K562 (cell line): ENCODE results near the gene MYRFL.
"Not testable (repeated sequence)": the region's sequence is repeated elsewhere in the genome, so short reads cannot be mapped to it uniquely, and the experiment has no call there.

ENCODE experiments used
- CHD2 ChIP-seq: IDR thresholded peaks from 2 replicates; pipeline ENCODE4 v1.6.1; 2011; ENCODE audit warnings: low read depth, low read length
- KDM4B ChIP-seq, 2 experiments: fragments of 450-650 bp in 1 of 2; sonication (generic) in 1 of 2; IDR thresholded peaks; 2 replicates each; pipeline ENCODE4 v1.6.1; 2016 to 2017; ENCODE audit warnings: borderline replicate concordance in 2 of 2, antibody characterized with exemption in 1 of 2, low read depth in 1 of 2, mild to moderate bottlenecking in 1 of 2
- LCOR ChIP-seq: sonication (generic); formaldehyde crosslinking; IDR thresholded peaks from 2 replicates; pipeline ENCODE4 v1.8.0; 2022; ENCODE audit warnings: mild to moderate bottlenecking, missing genetic modification reagents
- NR2C2 ChIP-seq, 2 experiments: fragments of 200-800 bp in 1 of 2; sonication (Bioruptor generic) in 1 of 2; sonication (generic) in 1 of 2; formaldehyde crosslinking in 1 of 2; IDR thresholded peaks; 2 replicates each; pipeline versions ENCODE4 v1.6.1 to v1.8.0; 2016 to 2022; ENCODE audit warnings: mild to moderate bottlenecking in 1 of 2, missing compliant biosample characterization in 1 of 2, missing genetic modification characterization in 1 of 2, missing genetic modification reagents in 1 of 2
- SIN3A ChIP-seq, 2 experiments: fragments of 150-350 bp in 1 of 2; IDR thresholded peaks; 2 replicates each; pipeline ENCODE4 v1.6.1; 2011 to 2016; ENCODE audit warnings: borderline replicate concordance in 2 of 2, low read depth in 2 of 2, low read length in 2 of 2, mild to moderate bottlenecking in 2 of 2, moderate library complexity in 2 of 2; ENCODE audit not compliant: control insufficient read depth in 1 of 2
- SP1 ChIP-seq: sonication (generic); formaldehyde crosslinking; IDR thresholded peaks from 2 replicates; pipeline ENCODE4 v1.8.1; 2022; ENCODE audit warnings: mild to moderate bottlenecking, missing genetic modification reagents
- TCF7 ChIP-seq: sonication (generic); IDR thresholded peaks from 2 replicates; pipeline ENCODE4 v1.6.1; 2016; ENCODE audit warnings: antibody characterized with exemption, borderline replicate concordance
- THRAP3 ChIP-seq: fragments of 450-650 bp; IDR thresholded peaks from 2 replicates; pipeline ENCODE4 v1.6.1; 2016; ENCODE audit warnings: mild to moderate bottlenecking, inconsistent platforms, borderline replicate concordance
- ZNF699 ChIP-seq: fragments of 250-450 bp; sonication (Bioruptor Pico); IDR thresholded peaks from 2 replicates; pipeline ENCODE4 v1.8.0; 2021; ENCODE audit warnings: mild to moderate bottlenecking, moderate library complexity; ENCODE audit not compliant: insufficient replicate concordance
- TF ChIP-seq, protein P1 (sequence below), 3 experiments: IDR thresholded peaks in 2 of 3; conservative IDR thresholded peaks in 1 of 3; 2 replicates each; pipeline ENCODE4 v1.5.1; 2011 to 2012; ENCODE audit warnings: low read length in 3 of 3, mild to moderate bottlenecking in 3 of 3, control low read depth in 2 of 3, improper control_type of control experiment in 1 of 3, inconsistent platforms in 1 of 3, low read depth in 1 of 3, mixed read lengths in 1 of 3, moderate library complexity in 1 of 3; ENCODE audit not compliant: insufficient read depth in 2 of 3
- TF ChIP-seq, protein P2 (sequence below): sonication (generic); formaldehyde crosslinking; IDR thresholded peaks from 2 replicates; pipeline ENCODE4 v1.9.0; 2022; ENCODE audit warnings: mild to moderate bottlenecking, missing genetic modification reagents
- TF ChIP-seq, protein P3 (sequence below): fragments of 450-650 bp; IDR thresholded peaks from 2 replicates; pipeline ENCODE4 v1.6.1; 2016; ENCODE audit warnings: antibody characterized with exemption
- TF ChIP-seq, protein P4 (sequence below): fragments of 450-650 bp; IDR thresholded peaks from one replicate; pipeline ENCODE4 v1.6.1; 2018; ENCODE audit warnings: mild to moderate bottlenecking, moderate library complexity; ENCODE audit not compliant: partially characterized antibody
- TF ChIP-seq, protein P5 (sequence below), 2 experiments: fragments of 450-650 bp; formaldehyde crosslinking in 1 of 2; IDR thresholded peaks; 2 replicates each; pipeline versions ENCODE4 v1.4.0 to v1.6.1; 2014 to 2020; ENCODE audit warnings: mild to moderate bottlenecking in 2 of 2, borderline replicate concordance in 1 of 2, low read depth in 1 of 2

DNA sequence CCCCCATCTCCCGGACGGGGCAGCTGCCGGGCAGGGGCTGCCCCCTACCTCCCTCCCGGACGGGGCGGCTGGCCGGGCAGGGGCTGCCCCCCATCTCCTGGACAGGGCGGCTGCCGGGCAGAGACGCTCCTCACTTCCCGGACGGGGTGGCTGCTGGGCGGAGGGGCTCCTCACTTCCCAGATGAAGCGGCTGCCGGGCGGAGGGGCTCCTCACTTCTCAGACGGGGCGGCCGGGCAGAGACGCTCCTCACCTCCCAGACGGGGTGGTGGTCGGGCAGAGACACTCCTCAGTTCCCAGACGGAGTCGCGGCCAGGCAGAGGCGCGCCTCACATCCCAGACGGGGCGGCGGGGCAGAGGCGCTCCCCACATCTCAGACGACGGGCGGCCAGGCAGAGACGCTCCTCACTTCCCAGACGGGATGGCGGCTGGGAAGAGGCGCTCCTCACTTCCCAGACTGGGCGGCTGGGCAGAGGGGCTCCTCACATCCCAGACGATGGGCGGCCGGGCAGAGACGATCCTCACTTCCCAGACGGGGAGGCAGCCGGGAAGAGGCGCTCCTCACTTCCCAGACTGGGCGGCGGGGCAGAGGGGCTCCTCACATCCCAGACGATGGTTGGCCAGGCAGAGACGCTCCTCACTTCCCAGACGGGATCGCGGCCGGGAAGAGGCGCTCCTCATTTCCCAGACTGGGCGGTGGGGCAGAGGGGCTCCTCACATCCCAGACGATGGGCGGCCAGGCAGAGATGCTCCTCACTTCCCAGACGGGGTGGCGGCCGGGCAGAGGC, 28.3 kb downstream of the MYRFL start:
- TF ChIP-seq, protein P1, sequence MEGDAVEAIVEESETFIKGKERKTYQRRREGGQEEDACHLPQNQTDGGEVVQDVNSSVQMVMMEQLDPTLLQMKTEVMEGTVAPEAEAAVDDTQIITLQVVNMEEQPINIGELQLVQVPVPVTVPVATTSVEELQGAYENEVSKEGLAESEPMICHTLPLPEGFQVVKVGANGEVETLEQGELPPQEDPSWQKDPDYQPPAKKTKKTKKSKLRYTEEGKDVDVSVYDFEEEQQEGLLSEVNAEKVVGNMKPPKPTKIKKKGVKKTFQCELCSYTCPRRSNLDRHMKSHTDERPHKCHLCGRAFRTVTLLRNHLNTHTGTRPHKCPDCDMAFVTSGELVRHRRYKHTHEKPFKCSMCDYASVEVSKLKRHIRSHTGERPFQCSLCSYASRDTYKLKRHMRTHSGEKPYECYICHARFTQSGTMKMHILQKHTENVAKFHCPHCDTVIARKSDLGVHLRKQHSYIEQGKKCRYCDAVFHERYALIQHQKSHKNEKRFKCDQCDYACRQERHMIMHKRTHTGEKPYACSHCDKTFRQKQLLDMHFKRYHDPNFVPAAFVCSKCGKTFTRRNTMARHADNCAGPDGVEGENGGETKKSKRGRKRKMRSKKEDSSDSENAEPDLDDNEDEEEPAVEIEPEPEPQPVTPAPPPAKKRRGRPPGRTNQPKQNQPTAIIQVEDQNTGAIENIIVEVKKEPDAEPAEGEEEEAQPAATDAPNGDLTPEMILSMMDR (IDR thresholded peaks at IDR 0.05 in 2 of 3, conservative IDR thresholded peaks at IDR 0.05 in 1 of 3; ENCODE audit: insufficient read depth in 2 of 3, low read depth in 1 of 3, low read length in 3 of 3): not testable (repeated sequence)
- TF ChIP-seq, protein P2, sequence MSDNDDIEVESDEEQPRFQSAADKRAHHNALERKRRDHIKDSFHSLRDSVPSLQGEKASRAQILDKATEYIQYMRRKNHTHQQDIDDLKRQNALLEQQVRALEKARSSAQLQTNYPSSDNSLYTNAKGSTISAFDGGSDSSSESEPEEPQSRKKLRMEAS (CRISPR knock-in tag): not testable (repeated sequence)
- TF ChIP-seq KDM4B (IDR thresholded peaks at IDR 0.05; ENCODE audit: borderline replicate concordance in 2 of 2, low read depth in 1 of 2); NR2C2 (CRISPR knock-in tag; IDR thresholded peaks at IDR 0.05); NR2C2 (tag; IDR thresholded peaks at IDR 0.05); THRAP3; LCOR (CRISPR knock-in tag); SP1 (CRISPR knock-in tag); SIN3A (IDR thresholded peaks at IDR 0.05; ENCODE audit: borderline replicate concordance in 2 of 2, control insufficient read depth in 1 of 2, low read depth in 2 of 2, low read length in 2 of 2); TCF7; CHD2; ZNF699 (CRISPR knock-in tag): not testable (repeated sequence)
- TF ChIP-seq, protein P3, sequence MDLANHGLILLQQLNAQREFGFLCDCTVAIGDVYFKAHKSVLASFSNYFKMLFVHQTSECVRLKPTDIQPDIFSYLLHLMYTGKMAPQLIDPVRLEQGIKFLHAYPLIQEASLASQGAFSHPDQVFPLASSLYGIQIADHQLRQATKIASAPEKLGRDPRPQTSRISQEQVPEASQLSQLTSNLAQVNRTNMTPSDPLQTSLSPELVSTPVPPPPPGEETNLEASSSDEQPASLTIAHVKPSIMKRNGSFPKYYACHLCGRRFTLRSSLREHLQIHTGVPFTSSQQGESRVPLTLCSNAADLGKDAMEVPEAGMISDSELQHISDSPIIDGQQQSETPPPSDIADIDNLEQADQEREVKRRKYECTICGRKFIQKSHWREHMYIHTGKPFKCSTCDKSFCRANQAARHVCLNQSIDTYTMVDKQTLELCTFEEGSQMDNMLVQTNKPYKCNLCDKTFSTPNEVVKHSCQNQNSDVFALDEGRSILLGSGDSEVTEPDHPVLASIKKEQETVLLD: not testable (repeated sequence)
- TF ChIP-seq, protein P4, sequence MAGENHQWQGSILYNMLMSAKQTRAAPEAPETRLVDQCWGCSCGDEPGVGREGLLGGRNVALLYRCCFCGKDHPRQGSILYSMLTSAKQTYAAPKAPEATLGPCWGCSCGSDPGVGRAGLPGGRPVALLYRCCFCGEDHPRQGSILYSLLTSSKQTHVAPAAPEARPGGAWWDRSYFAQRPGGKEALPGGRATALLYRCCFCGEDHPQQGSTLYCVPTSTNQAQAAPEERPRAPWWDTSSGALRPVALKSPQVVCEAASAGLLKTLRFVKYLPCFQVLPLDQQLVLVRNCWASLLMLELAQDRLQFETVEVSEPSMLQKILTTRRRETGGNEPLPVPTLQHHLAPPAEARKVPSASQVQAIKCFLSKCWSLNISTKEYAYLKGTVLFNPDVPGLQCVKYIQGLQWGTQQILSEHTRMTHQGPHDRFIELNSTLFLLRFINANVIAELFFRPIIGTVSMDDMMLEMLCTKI: not testable (repeated sequence)
- TF ChIP-seq, protein P5, sequence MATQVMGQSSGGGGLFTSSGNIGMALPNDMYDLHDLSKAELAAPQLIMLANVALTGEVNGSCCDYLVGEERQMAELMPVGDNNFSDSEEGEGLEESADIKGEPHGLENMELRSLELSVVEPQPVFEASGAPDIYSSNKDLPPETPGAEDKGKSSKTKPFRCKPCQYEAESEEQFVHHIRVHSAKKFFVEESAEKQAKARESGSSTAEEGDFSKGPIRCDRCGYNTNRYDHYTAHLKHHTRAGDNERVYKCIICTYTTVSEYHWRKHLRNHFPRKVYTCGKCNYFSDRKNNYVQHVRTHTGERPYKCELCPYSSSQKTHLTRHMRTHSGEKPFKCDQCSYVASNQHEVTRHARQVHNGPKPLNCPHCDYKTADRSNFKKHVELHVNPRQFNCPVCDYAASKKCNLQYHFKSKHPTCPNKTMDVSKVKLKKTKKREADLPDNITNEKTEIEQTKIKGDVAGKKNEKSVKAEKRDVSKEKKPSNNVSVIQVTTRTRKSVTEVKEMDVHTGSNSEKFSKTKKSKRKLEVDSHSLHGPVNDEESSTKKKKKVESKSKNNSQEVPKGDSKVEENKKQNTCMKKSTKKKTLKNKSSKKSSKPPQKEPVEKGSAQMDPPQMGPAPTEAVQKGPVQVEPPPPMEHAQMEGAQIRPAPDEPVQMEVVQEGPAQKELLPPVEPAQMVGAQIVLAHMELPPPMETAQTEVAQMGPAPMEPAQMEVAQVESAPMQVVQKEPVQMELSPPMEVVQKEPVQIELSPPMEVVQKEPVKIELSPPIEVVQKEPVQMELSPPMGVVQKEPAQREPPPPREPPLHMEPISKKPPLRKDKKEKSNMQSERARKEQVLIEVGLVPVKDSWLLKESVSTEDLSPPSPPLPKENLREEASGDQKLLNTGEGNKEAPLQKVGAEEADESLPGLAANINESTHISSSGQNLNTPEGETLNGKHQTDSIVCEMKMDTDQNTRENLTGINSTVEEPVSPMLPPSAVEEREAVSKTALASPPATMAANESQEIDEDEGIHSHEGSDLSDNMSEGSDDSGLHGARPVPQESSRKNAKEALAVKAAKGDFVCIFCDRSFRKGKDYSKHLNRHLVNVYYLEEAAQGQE (IDR thresholded peaks at IDR 0.05; ENCODE audit: borderline replicate concordance): not testable (repeated sequence)
- TF ChIP-seq, protein P5 (CRISPR knock-in tag; IDR thresholded peaks at IDR 0.05; ENCODE audit: low read depth): not testable (repeated sequence)
